C4-2B (cell line): ENCODE data around the gene NRP2.

Experiments
- CTCF ChIP-seq: fragments of 450-650 bp; conservative IDR thresholded peaks from 2 replicates; pipeline ENCODE4 v1.5.1; 2017; ENCODE audit warnings: mild to moderate bottlenecking
- ZFX ChIP-seq: fragments of 450-650 bp; IDR thresholded peaks from 2 replicates; pipeline ENCODE4 v1.6.1; 2017

- TF ChIP-seq CTCF (no peak), ZFX (no peak)
Observed at GRCh38 chr2:205752296-205752820, 70.1 kb downstream of the NRP2 start.
